GM15510 (cell line): ENCODE results near the gene KDM4C.

Experiments used
- POLR2A ChIP-seq: IDR thresholded peaks from 3 replicates; pipeline ENCODE4 v1.6.1; 2011; ENCODE audit warnings: borderline replicate concordance; ENCODE audit not compliant: insufficient read length; ENCODE audit errors: extremely low read depth

The KDM4C gene

GRCh38 chr9:7105095-7105494 lies 347.3 kb downstream of the KDM4C start:
- no peak for TF ChIP-seq POLR2A

GRCh38 chr9:7108936-7109335 lies 351.2 kb downstream of the KDM4C start:
- no peak for TF ChIP-seq POLR2A

GRCh38 chr9:7111413-7111812 lies 353.6 kb downstream of the KDM4C start:
- no peak for TF ChIP-seq POLR2A

- no peak for TF ChIP-seq POLR2A
Observed at GRCh38 chr9:7115606-7116005, 357.8 kb downstream of the KDM4C start.

GRCh38 chr9:7117676-7118561 lies 360.1 kb downstream of the KDM4C start:
- no peak for TF ChIP-seq POLR2A

- no peak for TF ChIP-seq POLR2A
Observed at GRCh38 chr9:7118633-7119032, 360.9 kb downstream of the KDM4C start.

- no peak for TF ChIP-seq POLR2A
Observed at GRCh38 chr9:7119612-7120011, 361.8 kb downstream of the KDM4C start.

GRCh38 chr9:7121055-7121454 lies 363.3 kb downstream of the KDM4C start:
- TF ChIP-seq POLR2A = no peak

GRCh38 chr9:7121664-7122063 lies 363.9 kb downstream of the KDM4C start:
- no peak for TF ChIP-seq POLR2A

- TF ChIP-seq POLR2A = no peak
Observed at GRCh38 chr9:7123743-7124142, 366.0 kb downstream of the KDM4C start.

- TF ChIP-seq POLR2A = no peak
Observed at GRCh38 chr9:7125231-7125630, 367.5 kb downstream of the KDM4C start.

- TF ChIP-seq POLR2A = no peak
Observed at GRCh38 chr9:7129391-7129790, 371.6 kb downstream of the KDM4C start.

- TF ChIP-seq POLR2A = no peak
Observed at GRCh38 chr9:7130266-7130820, 372.6 kb downstream of the KDM4C start.

- no peak for TF ChIP-seq POLR2A
Observed at GRCh38 chr9:7132605-7133004, 374.8 kb downstream of the KDM4C start.

- TF ChIP-seq POLR2A = no peak
Observed at GRCh38 chr9:7135735-7136134, 378.0 kb downstream of the KDM4C start.

- no peak for TF ChIP-seq POLR2A
Observed at GRCh38 chr9:7137040-7137439, 379.3 kb downstream of the KDM4C start.
